Measurements from ENCODE around the gene TCTN1. TPM values are rescaled to one million over a fixed set of nuclear protein-coding genes. Genes with fewer than 3 reads are reported as not detected.
A peak's percentile ranks its signal among the peaks of the same experiment; 100 is the strongest.

The TCTN1 gene
- 10 to 100 TPM; 34.1 to 44.5 TPM for total RNA-seq
- polyA plus RNA-seq (ENCODE audit: insufficient read length in 6 of 6) = 10 to 100 TPM; 64.0 to 84.3 (median 76.9) TPM
- long read RNA-seq, donor 1, full-length matches to known transcripts = 8 of 18 reads
- long read RNA-seq, donor 1, partial matches to known transcripts = 5 of 18 reads
- long read RNA-seq, donor 1, other reads (novel, unspliced or antisense) = 5 of 18 reads
- long read RNA-seq, donor 2, full-length matches to known transcripts = 15 of 20 reads
- long read RNA-seq, donor 2, partial matches to known transcripts = 5 of 20 reads
- long read RNA-seq, donor 2, other reads (novel, unspliced or antisense) = 0 of 20 reads
- long read RNA-seq, donor 3, full-length matches to known transcripts = 5 of 10 reads
- long read RNA-seq, donor 3, partial matches to known transcripts = 0 of 10 reads
- long read RNA-seq, donor 3, other reads (novel, unspliced or antisense) = 5 of 10 reads
- long read RNA-seq, donor 4, transcript TCTN1-225 (15 exons, 2,309 nt) = major isoform, 8 of 12 reads
- long read RNA-seq, donor 4, partial matches to known transcripts = 0 of 12 reads
- long read RNA-seq, donor 4, other reads (novel, unspliced or antisense) = 2 of 12 reads
- long read RNA-seq, donor 5, full-length matches to known transcripts = 13 of 18 reads
- long read RNA-seq, donor 5, partial matches to known transcripts = 5 of 18 reads
- long read RNA-seq, donor 5, other reads (novel, unspliced or antisense) = 0 of 18 reads
- long read RNA-seq, donor 6, full-length matches to known transcripts = 10 of 16 reads
- long read RNA-seq, donor 6, partial matches to known transcripts = 0 of 16 reads
- long read RNA-seq, donor 6, other reads (novel, unspliced or antisense) = 6 of 16 reads
- long read RNA-seq, donor 7, partial matches to known transcripts = 0 of 8 reads
- long read RNA-seq, donor 7, other reads (novel, unspliced or antisense) = 0 of 8 reads
- long read RNA-seq, donor 8, full-length matches to known transcripts = 11 of 25 reads
- long read RNA-seq, donor 8, partial matches to known transcripts = 14 of 25 reads
- long read RNA-seq, donor 8, other reads (novel, unspliced or antisense) = 0 of 25 reads
- long read RNA-seq, donor 9 = 0 reads
- long read RNA-seq, donor 10, transcript TCTN1-225 (15 exons, 2,309 nt) = major isoform, 6 of 13 reads
- long read RNA-seq, donor 10, partial matches to known transcripts = 0 of 13 reads
- long read RNA-seq, donor 10, other reads (novel, unspliced or antisense) = 6 of 13 reads
- long read RNA-seq, donor 11, full-length matches to known transcripts = 12 of 12 reads
- long read RNA-seq, donor 11, partial matches to known transcripts = 0 of 12 reads
- long read RNA-seq, donor 11, other reads (novel, unspliced or antisense) = 0 of 12 reads
- long read RNA-seq, donor 12, full-length matches to known transcripts = 9 of 9 reads
- long read RNA-seq, donor 12, partial matches to known transcripts = 0 of 9 reads
- long read RNA-seq, donor 12, other reads (novel, unspliced or antisense) = 0 of 9 reads

GRCh38 chr12:110613771-110614684, at the start of gene TCTN1:
TSS of gene TCTN1 (plus strand) at chr12:110614129. CDS start at chr12:110614183, 54 bp downstream.
- Histone ChIP-seq H3K4me3 (peak within 1 kb of the TSS; percentile 56 to 63), H3K36me3 (no peaks in the 10 kb centered on the region), H3K27ac (peak within 1 kb of the TSS; percentile 71 to 79), H3K9me3 (no peaks in the 10 kb centered on the region), H3K4me1 (peaks cover 4 to 15% of the 10 kb centered on the region in 2 donors), H3K27me3 (no peaks in the 10 kb centered on the region)
- TF ChIP-seq CTCF (IDR thresholded peaks at IDR 0.05) = no peak
- peak; percentile 93 to 100 (median 98) for DNase-seq
- intact Hi-C loops (cut with DNase I) = no loop called here
- ATAC-seq = peak; percentile 100

GRCh38 chr12:110564471-110564991, 49.4 kb upstream of the TCTN1 start:
- no peak overlapping the region for H3K4me3 ChIP-seq
- intact Hi-C loops (cut with DNase I) = no loop called here
- peaks cover 0 to 3% of the 10 kb centered on the region in 2 donors for H3K9me3 ChIP-seq
- TF ChIP-seq CTCF (IDR thresholded peaks at IDR 0.05) = no peak
- peak overlapping the region; percentile 6 to 63 for H3K27ac ChIP-seq
- H3K27me3 ChIP-seq = no peaks in the 10 kb centered on the region
- no peaks in the 10 kb centered on the region for H3K36me3 ChIP-seq
- ATAC-seq (no peak), DNase-seq (no peak)
- H3K4me1 ChIP-seq = peaks cover 28 to 70% of the 10 kb centered on the region in 2 donors

GRCh38 chr12:110565894-110566871, 47.7 kb upstream of the TCTN1 start:
- no peak overlapping the region for H3K4me3 ChIP-seq
- DNase-seq (no peak), ATAC-seq (peak; percentile 85)
- H3K36me3 ChIP-seq = no peaks in the 10 kb centered on the region
- peaks cover 28 to 60% of the 10 kb centered on the region in 2 donors for H3K4me1 ChIP-seq
- peaks cover 0 to 11% of the 10 kb centered on the region in 2 donors for H3K9me3 ChIP-seq
- H3K27me3 ChIP-seq = no peaks in the 10 kb centered on the region
- intact Hi-C loops (cut with DNase I) = no loop called here
- H3K27ac ChIP-seq = no peak overlapping the region
- TF ChIP-seq CTCF (IDR thresholded peaks at IDR 0.05) = no peak
